ENCODE data around the gene CMKLR1. TPM values are rescaled to one million over a fixed set of nuclear protein-coding genes. Genes with fewer than 3 reads are reported as not detected.

Gene CMKLR1
- total and polyA plus RNA-seq, 2 donors (not counting 3 experiments of a cell fraction or from before 2014, with no cell fraction given): 0.61 TPM; not detected in 1

GRCh38 chr12:108365324-108365723 is 26.2 kb upstream of the CMKLR1 start:
- ChIA-PET POLR2A (no interaction called here), CTCF (no interaction called here)
- Histone ChIP-seq H3K9me3 (replicated peaks; ENCODE audit: control insufficient read depth, insufficient read depth, low read length) (no peaks in the 10 kb centered on the region), H3K27ac (ENCODE audit: insufficient read depth, low read depth, low read length) (no peak overlapping the region), H3K4me2 (ENCODE audit: insufficient read depth, low read length) (no peak overlapping the region), H3K79me2 (ENCODE audit: control insufficient read depth, insufficient read depth, low read length) (no peaks in the 10 kb centered on the region), H3K27me3 (ENCODE audit: control insufficient read depth in 2 of 2, insufficient read depth in 2 of 2, low read length in 2 of 2) (no peaks in the 10 kb centered on the region), H3K36me3 (ENCODE audit: control insufficient read depth in 2 of 2, extremely low read depth in 1 of 2, insufficient read depth in 2 of 2, low read length in 2 of 2) (no peaks in the 10 kb centered on the region), H2AFZ (ENCODE audit: low read depth, low read length) (no peak overlapping the region), H3K9ac (replicated peaks; ENCODE audit: extremely low read depth, insufficient read depth, low read length) (no peak overlapping the region), H3K4me1 (ENCODE audit: control insufficient read depth, extremely low read depth, insufficient read depth, low read length) (no peaks in the 10 kb centered on the region), H4K20me1 (replicated peaks; ENCODE audit: control insufficient read depth, extremely low read depth, insufficient read depth, low read length) (no peaks in the 10 kb centered on the region), H3K4me3 (replicated peaks in 1 of 3; ENCODE audit: insufficient read depth in 1 of 3, low read depth in 1 of 3, low read length in 3 of 3) (no peak overlapping the region), H3K9me1 (replicated peaks; ENCODE audit: control insufficient read depth, extremely low read depth, insufficient read depth, low read length) (no peaks in the 10 kb centered on the region)
- FAIRE-seq: no peak
- intact Hi-C loops (cut with micrococcal nuclease) (no loop called here), dilution Hi-C loops (cut with MboI; ENCODE audit: extremely low pct_ligation_motif_present, low sequenced_read_pairs) (no loop called here)
- no TSS peak for BruUV-seq (replicated peaks)
- TF ChIP-seq CTCF (IDR thresholded peaks at IDR 0.05; ENCODE audit: extremely low read depth in 1 of 2, insufficient read depth in 1 of 2, low read depth in 1 of 2, low read length in 2 of 2): no peak
- no peak for TF ChIP-seq GATA2 (IDR thresholded peaks at IDR 0.05; ENCODE audit: insufficient read depth, insufficient read length, low read depth, low read length)
- no peak for DNase-seq (ENCODE audit: low read depth, low spot score)

DNA sequence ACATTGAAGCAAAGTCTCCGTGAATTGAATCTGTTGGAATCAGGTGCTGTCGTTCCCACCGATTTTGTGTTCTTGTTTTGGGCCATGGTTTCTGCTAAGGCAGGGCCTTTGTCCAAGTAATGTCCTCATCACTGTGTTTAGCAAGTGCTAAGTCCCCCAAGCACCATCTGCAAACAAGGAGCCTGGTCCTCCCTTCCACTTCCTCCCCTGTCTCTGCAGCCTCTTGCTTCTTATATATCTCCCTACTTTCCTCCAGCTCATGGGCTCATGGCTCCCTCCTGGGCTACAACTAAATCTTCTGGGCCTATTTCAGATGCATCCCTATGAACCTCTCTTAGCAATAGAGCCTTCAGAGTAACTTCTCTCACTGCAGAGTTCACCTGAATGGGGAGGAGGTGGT is 25.8 kb upstream of the CMKLR1 start:
- TF ChIP-seq FOS (IDR thresholded peaks at IDR 0.05; ENCODE audit: borderline replicate concordance, insufficient read depth, low read length) (no peak), CTCF (IDR thresholded peaks at IDR 0.05; ENCODE audit: extremely low read depth in 1 of 2, insufficient read depth in 1 of 2, low read depth in 1 of 2, low read length in 2 of 2) (no peak), JUN (IDR thresholded peaks at IDR 0.05; ENCODE audit: borderline replicate concordance, insufficient read depth, insufficient read length, low read depth) (no peak), GATA2 (IDR thresholded peaks at IDR 0.05; ENCODE audit: insufficient read depth, insufficient read length, low read depth, low read length) (no peak)
- no peaks in the 10 kb centered on the region for H3K79me2 ChIP-seq (ENCODE audit: control insufficient read depth, insufficient read depth, low read length)
- dilution Hi-C loops (cut with MboI; ENCODE audit: extremely low pct_ligation_motif_present, low sequenced_read_pairs): no loop called here
- no peaks in the 10 kb centered on the region for H4K20me1 ChIP-seq (replicated peaks; ENCODE audit: control insufficient read depth, extremely low read depth, insufficient read depth, low read length)
- H3K27me3 ChIP-seq (ENCODE audit: control insufficient read depth in 2 of 2, insufficient read depth in 2 of 2, low read length in 2 of 2): no peaks in the 10 kb centered on the region
- DNase-seq (ENCODE audit: low read depth, low spot score) (no peak), FAIRE-seq (no peak)
- no peak overlapping the region for H3K9ac ChIP-seq (replicated peaks; ENCODE audit: extremely low read depth, insufficient read depth, low read length)
- H3K9me1 ChIP-seq (replicated peaks; ENCODE audit: control insufficient read depth, extremely low read depth, insufficient read depth, low read length): no peaks in the 10 kb centered on the region
- no peaks in the 10 kb centered on the region for H3K9me3 ChIP-seq (replicated peaks; ENCODE audit: control insufficient read depth, insufficient read depth, low read length)
- no peak overlapping the region for H3K4me3 ChIP-seq (replicated peaks in 1 of 3; ENCODE audit: insufficient read depth in 1 of 3, low read depth in 1 of 3, low read length in 3 of 3)
- no peaks in the 10 kb centered on the region for H3K4me1 ChIP-seq (ENCODE audit: control insufficient read depth, extremely low read depth, insufficient read depth, low read length)
- intact Hi-C loops (cut with micrococcal nuclease): no loop called here
- BruUV-seq (replicated peaks): no TSS peak
- POLR2A ChIA-PET: no interaction called here
- no peak overlapping the region for H2AFZ ChIP-seq (ENCODE audit: low read depth, low read length)
- CTCF ChIA-PET: no interaction called here
- no peaks in the 10 kb centered on the region for H3K36me3 ChIP-seq (ENCODE audit: control insufficient read depth in 2 of 2, extremely low read depth in 1 of 2, insufficient read depth in 2 of 2, low read length in 2 of 2)
- no peak overlapping the region for H3K4me2 ChIP-seq (ENCODE audit: insufficient read depth, low read length)
- H3K27ac ChIP-seq (ENCODE audit: insufficient read depth, low read depth, low read length): no peak overlapping the region
